CD4-positive, alpha-beta T cell treated with Interferon gamma for 1 hour (primary cell): Measurements from ENCODE around the gene LCORL.

Experiments
- DNase-seq: peaks from one replicate; pipeline ENCODE4 v3.0.0-alpha.2; 2020

The LCORL gene

GRCh38 chr4:17823871-17824669 lies 197.5 kb downstream of the LCORL start:
- no peak for DNase-seq

GRCh38 chr4:17817027-17817426 lies 204.5 kb downstream of the LCORL start:
- DNase-seq, result no peak

DNA sequence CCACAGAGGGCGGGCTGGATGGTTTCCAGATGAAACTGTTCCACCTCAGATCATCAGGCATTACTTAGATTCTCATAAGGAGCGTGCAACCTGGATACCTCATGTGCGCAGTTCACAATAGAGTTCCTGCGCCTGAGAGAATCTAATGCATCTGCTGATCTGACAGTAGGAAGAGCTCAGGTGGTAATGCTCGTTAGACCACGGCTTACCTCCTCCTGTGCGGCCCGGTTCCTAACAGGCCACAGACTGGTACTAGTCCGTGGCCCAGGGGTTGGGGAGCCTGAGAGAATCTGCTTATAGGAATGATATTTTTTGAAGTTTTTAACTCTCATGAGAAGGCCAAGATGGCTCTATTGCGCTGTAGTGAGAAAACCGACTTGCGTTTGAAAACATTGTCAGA lies 205.4 kb downstream of the LCORL start:
- DNase-seq, result no peak

GRCh38 chr4:17814140-17814539 lies 207.4 kb downstream of the LCORL start:
- DNase-seq, result peak; percentile 41

GRCh38 chr4:17812801-17813200 lies 208.8 kb downstream of the LCORL start:
- DNase-seq, result no peak

DNA sequence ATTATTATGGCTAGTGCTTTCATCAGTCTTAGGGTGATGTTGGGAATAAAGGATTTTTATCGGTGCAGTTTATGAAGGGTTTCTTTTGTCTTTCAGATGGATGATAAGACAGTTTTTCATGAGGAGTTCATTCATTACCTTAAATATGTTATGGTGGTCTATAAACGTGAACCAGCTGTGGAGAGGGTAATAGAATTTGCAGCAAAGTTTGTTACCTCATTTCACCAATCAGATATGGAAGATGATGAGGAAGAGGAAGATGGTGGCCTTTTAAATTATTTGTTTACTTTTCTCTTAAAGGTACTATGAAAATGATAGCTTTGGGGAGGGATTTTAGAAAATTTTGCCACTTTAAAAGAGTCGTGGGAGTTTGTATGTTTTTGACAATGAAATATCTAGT lies 209.4 kb downstream of the LCORL start:
- no peak for DNase-seq

DNA sequence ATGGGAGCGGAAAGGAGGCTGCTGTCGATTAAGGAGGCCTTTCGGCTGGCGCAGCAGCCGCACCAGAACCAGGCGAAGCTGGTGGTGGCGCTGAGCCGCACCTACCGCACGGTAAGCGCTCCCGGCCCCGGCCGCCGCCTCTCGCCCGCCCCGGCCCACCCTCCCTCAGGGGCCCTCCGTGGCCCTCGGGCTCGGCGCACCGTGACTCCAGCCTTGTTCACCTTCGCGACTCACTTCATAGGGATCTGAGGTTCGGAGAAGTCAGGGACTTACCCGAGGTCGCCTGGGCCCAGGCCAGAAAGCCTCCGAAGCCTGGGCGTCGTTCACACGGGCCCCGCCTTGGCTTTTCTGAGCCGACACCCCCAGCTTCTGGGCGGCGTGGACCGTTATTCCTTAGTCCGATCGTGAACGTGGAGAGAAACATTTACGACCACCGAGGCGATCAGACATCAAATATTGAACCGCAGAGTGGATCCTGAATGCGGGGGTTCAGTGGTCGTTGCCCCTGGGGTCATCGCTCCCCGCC lies 210.4 kb downstream of the LCORL start:
- DNase-seq, result no peak

DNA sequence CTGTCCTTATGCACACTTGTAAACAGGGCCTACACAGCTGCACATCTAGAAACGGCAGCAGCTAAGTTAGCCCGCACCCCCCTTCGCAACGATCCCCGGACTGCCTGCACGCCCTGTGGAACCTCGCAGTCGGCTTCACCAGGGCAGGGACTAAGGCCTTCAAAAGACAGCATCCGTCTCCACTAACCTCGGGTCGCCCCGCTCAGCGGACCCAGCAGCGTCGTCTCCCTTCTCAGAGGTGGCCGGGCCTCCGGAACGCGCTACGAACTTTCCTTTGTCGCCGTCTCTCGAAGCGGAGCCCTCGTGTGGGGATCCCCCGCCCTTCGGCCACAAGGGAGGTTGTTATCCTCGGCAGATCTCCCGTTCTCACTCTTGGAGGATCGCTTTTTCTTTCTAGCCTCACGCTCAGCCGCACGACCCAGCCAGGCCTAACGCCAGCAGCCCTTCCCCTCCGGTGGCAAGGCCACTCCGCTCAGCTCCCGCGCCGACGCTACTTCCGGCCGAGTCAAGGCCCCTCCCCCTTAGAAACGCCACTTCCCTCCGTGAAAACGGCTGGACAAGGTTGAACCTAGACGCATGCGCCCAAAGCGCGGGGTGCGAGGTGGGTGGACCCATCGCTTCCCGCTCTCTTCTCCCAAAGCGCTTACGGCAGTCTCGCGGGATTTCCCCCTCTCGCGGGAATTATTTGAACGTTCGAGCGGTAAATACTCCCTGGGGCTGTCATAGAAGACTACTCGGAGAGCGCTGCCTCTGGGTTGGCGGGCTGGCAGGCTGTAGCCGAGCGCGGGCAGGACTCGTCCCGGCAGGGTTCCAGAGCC lies 211.1 kb downstream of the LCORL start, which contains the start of the genes DCAF16 and NCAPG:
DCAF16 (minus strand) TSS at position 498 of the 818 bp plus-strand sequence. CDS start 6,616 bp downstream, outside the sequence.
NCAPG (plus strand) TSS at position 720 of the 818 bp plus-strand sequence. CDS start 99 bp downstream, outside the sequence.
- DNase-seq, result peak; percentile 99

DNA sequence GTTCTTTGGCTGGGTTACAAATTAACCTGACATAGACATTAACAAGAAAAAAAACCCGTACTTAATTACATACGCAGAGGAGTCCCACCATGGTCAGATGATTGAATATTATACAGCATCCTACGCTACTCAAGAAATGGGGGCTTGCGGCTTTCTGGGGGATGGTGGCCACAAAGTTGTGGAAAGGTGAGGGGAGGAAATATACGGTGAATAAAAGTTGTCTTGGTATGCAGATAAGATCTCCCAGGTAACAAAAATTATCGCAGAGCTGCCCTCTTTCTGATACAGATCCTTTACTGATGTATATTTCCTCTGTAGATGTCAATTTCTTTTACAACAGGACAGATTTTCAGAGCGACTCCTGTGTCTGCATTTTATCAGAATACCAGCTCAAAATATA lies 211.9 kb downstream of the LCORL start:
- no peak for DNase-seq

- no peak for DNase-seq
Measured at GRCh38 chr4:17807446-17807845, 214.1 kb downstream of the LCORL start.

DNA sequence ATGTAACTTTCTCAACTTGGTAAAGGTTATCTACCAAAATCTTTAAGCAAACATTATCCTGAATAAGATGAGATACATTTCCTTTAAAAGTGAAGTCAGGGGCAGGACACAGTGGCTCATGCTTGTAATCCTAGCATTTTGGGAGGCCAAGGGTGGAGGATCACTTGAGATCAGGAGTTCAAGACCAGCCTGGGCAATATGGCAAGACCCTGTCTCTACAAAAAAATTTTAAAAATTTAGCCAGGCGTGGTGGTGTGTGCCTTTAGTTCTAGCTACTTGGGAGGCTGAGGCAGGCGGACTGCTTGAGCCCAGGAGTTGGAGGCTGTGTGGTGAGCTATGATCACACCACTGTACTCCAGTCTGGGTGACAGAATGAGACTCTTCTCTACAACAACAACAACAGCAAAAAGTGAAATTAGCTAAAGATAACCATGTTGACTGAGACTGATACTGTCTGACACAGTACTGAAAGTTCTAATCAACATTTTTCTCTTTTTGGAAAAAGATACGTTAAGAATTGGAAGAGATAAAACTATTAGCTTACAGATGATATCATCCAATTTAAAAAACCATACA lies 215.9 kb downstream of the LCORL start:
- DNase-seq, result no peak

DNA sequence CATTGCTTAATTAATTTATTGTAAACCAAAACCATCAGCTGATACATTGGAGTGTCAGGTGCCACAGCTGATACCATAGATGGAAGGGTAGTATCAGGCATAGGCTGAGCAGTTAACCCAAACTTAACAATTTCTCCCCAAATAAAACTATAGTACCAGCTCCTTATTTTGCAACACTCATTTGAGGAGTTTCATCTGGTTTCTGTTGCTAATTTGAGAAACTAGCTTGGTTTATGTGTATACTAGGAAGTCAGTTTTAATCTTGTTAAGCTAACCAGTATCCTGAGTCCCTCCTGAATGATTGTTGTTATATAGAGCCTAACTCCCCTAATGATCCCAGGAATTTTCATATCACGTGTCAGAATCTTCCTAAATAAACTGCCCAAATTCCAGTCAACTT lies 223.7 kb downstream of the LCORL start:
- DNase-seq, result no peak

- DNase-seq, result no peak
Measured at GRCh38 chr4:17794730-17795129, 226.8 kb downstream of the LCORL start.
